RWPE2 (cell line): ENCODE results near the gene TTN.

Experiments
- ATAC-seq: fragments of 200-7000 bp; cut with Tn5 transposase; 3 replicates; pipeline ENCODE4 v1.9.1; 2021; ENCODE audit warnings: low read depth
- DNase-seq: peaks from one replicate; pipeline ENCODE4 v3.0.0-alpha.2; 2020; ENCODE audit warnings: low spot score
- H3K27ac ChIP-seq: fragments of 450-650 bp; 2 replicates; pipeline ENCODE4 v1.5.1; 2017; ENCODE audit warnings: mild to moderate bottlenecking; ENCODE audit not compliant: poor library complexity, severe bottlenecking
- H3K27me3 ChIP-seq: fragments of 250-450 bp; sonication (Bioruptor Pico); 2 replicates; pipeline ENCODE4 v1.5.1; 2021; ENCODE audit warnings: mild to moderate bottlenecking, moderate library complexity; ENCODE audit not compliant: insufficient read depth, poor library complexity, severe bottlenecking
- H3K36me3 ChIP-seq: fragments of 250-450 bp; sonication (Bioruptor Pico); 2 replicates; pipeline ENCODE4 v1.5.1; 2020; ENCODE audit warnings: low read depth, mild to moderate bottlenecking, moderate library complexity
- H3K4me1 ChIP-seq: fragments of 250-450 bp; sonication (Bioruptor Pico); 2 replicates; pipeline ENCODE4 v1.5.1; 2021; ENCODE audit warnings: mild to moderate bottlenecking, moderate library complexity; ENCODE audit not compliant: insufficient read depth, poor library complexity, severe bottlenecking
- H3K4me3 ChIP-seq: fragments of 250-450 bp; sonication (Bioruptor Pico); 2 replicates; pipeline ENCODE4 v1.5.1; 2021; ENCODE audit warnings: mild to moderate bottlenecking, moderate library complexity; ENCODE audit not compliant: severe bottlenecking
- H3K9me3 ChIP-seq: fragments of 250-450 bp; sonication (Bioruptor Pico); 2 replicates; pipeline ENCODE4 v1.5.1; 2021; ENCODE audit warnings: mild to moderate bottlenecking, moderate library complexity; ENCODE audit not compliant: severe bottlenecking
- TF ChIP-seq, protein P1 (sequence below): fragments of 450-650 bp; IDR thresholded peaks from one replicate; pipeline ENCODE4 v1.5.1; 2017; ENCODE audit warnings: mild to moderate bottlenecking, moderate library complexity; ENCODE audit not compliant: poor library complexity, severe bottlenecking

Gene TTN

GRCh38 chr2:178764097-178764496 is 43.1 kb downstream of the TTN start:
- H3K27me3 ChIP-seq: peaks cover 4% of the 10 kb centered on the region
- H3K27ac ChIP-seq: no peak overlapping the region
- ATAC-seq (no peak), DNase-seq (no peak)
- TF ChIP-seq, protein P1, sequence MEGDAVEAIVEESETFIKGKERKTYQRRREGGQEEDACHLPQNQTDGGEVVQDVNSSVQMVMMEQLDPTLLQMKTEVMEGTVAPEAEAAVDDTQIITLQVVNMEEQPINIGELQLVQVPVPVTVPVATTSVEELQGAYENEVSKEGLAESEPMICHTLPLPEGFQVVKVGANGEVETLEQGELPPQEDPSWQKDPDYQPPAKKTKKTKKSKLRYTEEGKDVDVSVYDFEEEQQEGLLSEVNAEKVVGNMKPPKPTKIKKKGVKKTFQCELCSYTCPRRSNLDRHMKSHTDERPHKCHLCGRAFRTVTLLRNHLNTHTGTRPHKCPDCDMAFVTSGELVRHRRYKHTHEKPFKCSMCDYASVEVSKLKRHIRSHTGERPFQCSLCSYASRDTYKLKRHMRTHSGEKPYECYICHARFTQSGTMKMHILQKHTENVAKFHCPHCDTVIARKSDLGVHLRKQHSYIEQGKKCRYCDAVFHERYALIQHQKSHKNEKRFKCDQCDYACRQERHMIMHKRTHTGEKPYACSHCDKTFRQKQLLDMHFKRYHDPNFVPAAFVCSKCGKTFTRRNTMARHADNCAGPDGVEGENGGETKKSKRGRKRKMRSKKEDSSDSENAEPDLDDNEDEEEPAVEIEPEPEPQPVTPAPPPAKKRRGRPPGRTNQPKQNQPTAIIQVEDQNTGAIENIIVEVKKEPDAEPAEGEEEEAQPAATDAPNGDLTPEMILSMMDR: no peak
- peaks cover 3% of the 10 kb centered on the region for H3K9me3 ChIP-seq
- no peaks in the 10 kb centered on the region for H3K4me1 ChIP-seq
- H3K36me3 ChIP-seq: no peaks in the 10 kb centered on the region
- H3K4me3 ChIP-seq: no peak overlapping the region

GRCh38 chr2:178761759-178762371 is 45.4 kb downstream of the TTN start:
- H3K4me3 ChIP-seq: no peak overlapping the region

DNA sequence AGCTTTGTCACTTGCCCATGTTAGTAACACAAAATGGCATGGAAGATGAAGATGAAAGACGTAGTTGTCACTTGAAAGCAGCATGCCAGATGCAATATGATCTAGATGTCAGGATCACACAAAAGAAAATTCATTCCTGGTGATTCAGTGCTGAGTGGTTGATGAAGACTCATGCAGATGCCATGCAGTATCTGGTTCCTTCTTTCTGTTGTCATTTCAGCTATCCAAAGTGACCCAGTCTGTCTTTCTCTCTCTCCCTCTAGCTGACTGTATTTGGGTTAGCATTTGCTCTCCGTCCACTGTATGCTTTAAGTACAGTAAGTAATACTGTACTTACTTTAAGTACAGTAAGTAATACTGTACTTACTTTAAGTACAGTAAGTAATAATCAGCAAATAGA is 50.4 kb downstream of the TTN start:
- TF ChIP-seq, protein P1: no peak
- Histone ChIP-seq H3K9me3 (no peaks in the 10 kb centered on the region), H3K27me3 (no peaks in the 10 kb centered on the region), H3K4me1 (no peaks in the 10 kb centered on the region), H3K4me3 (no peak overlapping the region), H3K27ac (no peak overlapping the region), H3K36me3 (no peaks in the 10 kb centered on the region)
- DNase-seq: no peak
- peak; percentile 73 for ATAC-seq

More at GRCh38 chr2:178761759-178762371, 45.4 kb downstream of the TTN start:
- TF ChIP-seq, protein P1: peak; percentile 86
- Histone ChIP-seq H3K9me3 (no peaks in the 10 kb centered on the region), H3K36me3 (no peaks in the 10 kb centered on the region), H3K27me3 (peaks cover 4% of the 10 kb centered on the region), H3K27ac (no peak overlapping the region), H3K4me1 (no peaks in the 10 kb centered on the region)
- ATAC-seq (peak; percentile 56; the same call in 2 of the 3 replicates), DNase-seq (no peak)

- TF ChIP-seq, protein P1: no peak
- no peaks in the 10 kb centered on the region for H3K4me1 ChIP-seq
- no peaks in the 10 kb centered on the region for H3K27me3 ChIP-seq
- no peaks in the 10 kb centered on the region for H3K9me3 ChIP-seq
- no peaks in the 10 kb centered on the region for H3K36me3 ChIP-seq
- ATAC-seq (no peak), DNase-seq (no peak)
- H3K4me3 ChIP-seq: no peak overlapping the region
- no peak overlapping the region for H3K27ac ChIP-seq
These were observed 50.9 kb downstream of the TTN start for GRCh38 chr2:178756343-178756742.

- H3K27ac ChIP-seq: no peak overlapping the region
- no peak for DNase-seq
- no peaks in the 10 kb centered on the region for H3K36me3 ChIP-seq
- ATAC-seq: peak; percentile 81; the same call in 2 of the 3 replicates
- H3K9me3 ChIP-seq: no peaks in the 10 kb centered on the region
- TF ChIP-seq, protein P1: no peak
- H3K27me3 ChIP-seq: no peaks in the 10 kb centered on the region
- no peaks in the 10 kb centered on the region for H3K4me1 ChIP-seq
- H3K4me3 ChIP-seq: no peak overlapping the region
These were observed 59.5 kb downstream of the TTN start for GRCh38 chr2:178747767-178748166.
